GM21737 (cell line): ENCODE measurements around the gene B4GALT7.

Experiments used
- ATAC-seq: cut with Tn5 transposase; IDR thresholded peaks from one replicate; pipeline ENCODE4 v1.9.1; 2021; ENCODE audit warnings: mild to moderate bottlenecking, moderate library complexity; ENCODE audit not compliant: unreplicated experiment

Gene B4GALT7

DNA sequence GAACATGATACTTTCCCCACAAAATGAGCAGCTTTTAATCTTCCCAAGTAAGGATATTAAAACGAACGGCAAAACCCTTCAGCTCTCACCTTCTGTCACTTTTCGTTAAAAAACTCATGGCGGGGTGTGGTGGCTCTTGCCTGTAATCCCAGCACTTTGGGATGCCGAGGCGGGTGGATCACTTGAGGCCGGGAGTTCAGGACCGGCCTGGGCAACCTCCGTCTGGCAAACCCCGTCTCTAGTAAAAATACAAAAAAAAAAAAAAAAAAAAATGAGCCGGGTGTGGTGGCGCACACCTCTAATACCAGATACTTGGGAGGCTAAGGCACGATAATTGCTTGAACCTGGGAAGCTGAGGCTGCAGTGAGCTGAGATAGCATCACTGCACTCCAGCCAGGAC lies 7.0 kb upstream of the B4GALT7 start:
- no peak for ATAC-seq

DNA sequence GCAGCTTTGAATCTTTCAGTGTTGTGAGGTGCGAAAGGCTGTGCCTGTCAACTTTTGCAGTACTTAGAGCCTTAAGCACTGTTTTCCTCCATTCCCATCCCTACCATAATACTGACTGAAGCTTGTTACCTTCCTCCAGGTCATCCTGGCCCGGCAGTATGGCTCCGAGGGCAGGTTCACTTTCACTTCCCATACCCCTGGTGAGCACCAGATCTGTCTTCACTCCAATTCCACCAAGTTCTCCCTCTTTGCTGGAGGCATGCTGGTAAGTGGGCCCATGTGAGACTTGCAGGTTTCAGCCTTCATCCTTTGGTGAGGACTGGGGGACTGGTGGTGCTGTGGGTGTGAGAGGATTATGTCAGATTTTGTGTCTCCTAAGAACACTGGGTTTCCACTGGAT lies 6.4 kb upstream of the B4GALT7 start:
- ATAC-seq = no peak

DNA sequence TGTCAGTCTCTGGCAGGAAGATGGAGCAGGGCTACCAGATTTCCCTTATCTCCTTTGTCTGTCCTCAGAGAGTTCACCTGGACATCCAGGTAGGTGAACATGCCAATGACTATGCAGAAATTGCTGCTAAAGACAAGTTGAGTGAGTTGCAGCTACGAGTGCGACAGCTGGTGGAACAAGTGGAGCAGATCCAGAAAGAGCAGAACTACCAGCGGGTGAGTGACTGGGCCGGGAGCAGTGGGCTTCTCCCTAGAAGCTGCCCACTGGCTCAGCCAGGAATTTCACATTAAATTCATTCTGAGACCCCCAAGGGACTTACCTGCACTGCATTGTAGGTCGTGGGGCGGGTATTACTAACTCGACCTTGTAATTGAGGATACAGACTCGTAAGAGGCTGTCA lies 5.9 kb upstream of the B4GALT7 start:
- no peak for ATAC-seq

DNA sequence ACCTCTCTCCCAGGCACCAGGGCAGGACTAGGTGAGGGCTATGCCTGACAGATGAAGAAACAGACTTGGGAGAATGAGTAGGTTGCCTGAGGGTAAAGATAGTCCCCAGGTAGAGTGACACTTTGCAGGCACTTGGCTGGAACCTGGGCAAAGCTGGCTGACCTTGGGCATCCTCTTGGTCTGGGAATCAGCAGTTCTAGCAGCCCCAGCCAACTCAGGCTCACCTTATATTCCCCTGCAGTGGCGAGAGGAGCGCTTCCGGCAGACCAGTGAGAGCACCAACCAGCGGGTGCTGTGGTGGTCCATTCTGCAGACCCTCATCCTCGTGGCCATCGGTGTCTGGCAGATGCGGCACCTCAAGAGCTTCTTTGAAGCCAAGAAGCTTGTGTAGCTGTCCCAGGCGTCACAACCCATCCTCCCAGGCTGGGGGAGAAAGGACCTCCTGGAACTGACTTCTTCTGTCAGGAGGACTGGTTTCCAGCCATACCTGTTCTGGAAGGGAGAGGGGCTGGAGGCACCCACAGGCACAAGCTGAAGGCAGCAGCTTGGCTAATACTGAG lies 4.8 kb upstream of the B4GALT7 start:
- ATAC-seq = no peak

DNA sequence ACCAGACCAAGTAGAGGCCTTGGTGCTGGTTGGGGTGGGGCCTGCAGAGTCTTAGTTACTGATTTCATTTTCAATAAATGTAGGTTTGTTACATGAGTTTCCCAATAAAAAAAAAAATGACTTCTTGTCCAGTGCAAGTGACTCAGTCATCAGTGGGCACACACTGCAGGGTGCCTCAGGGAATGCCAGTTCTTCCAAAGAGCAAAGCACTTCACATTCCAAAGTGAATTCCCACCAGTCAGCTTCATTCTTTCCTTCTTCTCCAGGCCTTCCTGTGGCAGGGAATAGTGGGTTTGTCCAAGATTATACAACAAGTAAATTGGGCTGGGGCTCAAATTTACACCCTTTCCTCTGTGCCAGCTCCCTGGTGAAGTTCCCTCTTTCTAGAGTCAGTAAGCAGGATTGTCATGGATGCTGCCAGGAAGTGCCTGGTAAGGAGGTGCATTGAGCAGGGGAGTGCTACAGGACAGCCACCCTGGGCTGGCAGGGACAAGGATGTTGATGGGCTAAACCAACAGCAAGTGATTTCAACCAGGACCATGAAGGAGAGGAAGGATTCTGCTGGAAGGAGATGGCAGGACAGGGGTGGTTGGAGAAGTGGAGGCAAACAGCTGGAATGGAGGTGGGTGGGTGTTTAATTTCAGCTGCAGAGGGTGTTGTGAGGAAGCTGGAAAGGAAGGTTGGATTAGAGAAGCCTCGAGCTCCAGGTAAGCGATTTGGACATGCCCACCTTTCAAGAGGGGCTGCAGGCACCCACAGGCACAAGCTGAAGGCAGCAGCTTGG lies 3.7 kb upstream of the B4GALT7 start:
- ATAC-seq = no peak

DNA sequence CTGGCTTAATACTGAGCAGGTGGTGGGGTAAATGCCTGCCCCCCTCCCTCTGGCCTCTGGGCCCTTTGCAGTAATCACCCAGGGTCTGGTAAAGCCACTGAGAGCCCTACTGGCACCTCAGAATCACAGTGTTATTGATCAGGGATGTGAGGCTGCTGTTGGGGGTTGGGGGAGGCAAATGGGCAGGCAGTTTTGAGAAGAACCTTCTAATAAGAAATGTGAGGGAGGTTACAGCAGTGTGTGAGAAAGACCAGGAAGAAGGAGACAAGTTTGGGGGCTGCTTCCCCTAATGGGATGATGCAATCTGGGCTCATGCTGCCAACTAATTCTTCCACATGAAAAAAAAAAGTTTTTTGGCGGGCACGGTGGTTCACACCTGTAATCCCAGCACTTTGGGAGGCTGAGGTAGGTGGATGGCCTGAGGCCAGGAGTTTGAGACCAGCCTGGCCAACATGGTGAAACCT lies 3.1 kb upstream of the B4GALT7 start:
- no peak for ATAC-seq

DNA sequence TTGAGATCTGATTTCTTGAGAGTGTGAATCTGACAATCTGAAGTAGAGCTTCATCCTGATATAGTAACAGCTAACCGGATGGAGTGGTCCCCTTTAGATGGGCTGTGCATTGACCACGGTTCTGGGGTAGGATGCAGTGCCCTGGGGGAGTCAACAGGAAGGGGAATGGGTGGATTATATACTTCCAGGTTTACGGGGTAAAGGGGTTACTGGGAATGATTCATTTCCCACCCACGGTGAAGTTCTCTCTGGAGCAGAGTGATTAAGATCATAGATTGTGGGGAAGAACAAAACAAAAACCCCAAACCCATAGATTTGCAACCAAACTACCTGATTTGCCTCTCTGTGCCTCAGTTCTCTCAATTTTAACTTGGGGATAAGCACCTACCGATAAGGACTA lies 1.5 kb upstream of the B4GALT7 start:
- no peak for ATAC-seq

DNA sequence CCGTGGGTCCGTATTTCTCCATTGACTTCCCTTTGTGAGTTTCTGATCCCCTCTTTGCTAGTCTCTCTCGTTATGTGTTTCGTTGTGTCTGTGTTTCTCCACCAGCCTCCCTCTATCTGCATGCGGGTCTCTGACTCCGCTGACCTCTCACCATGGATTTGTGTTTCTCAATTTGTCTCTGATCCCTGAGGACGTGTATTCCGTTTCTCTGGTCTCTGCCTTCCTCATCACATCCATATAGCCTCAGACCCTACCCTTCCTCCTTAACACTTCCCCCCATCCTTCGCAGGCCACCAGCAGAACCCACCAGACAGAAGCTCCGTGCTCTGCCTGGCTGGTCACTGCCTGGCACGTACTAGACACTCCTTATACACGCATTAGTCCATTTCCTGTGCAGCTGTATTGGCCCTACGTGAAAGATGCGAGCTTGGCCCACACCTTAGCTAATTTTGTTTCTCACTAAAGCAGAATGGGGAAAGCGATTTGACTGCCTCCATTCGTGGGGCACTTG lies 631 bp downstream of the B4GALT7 start:
- ATAC-seq = no peak

DNA sequence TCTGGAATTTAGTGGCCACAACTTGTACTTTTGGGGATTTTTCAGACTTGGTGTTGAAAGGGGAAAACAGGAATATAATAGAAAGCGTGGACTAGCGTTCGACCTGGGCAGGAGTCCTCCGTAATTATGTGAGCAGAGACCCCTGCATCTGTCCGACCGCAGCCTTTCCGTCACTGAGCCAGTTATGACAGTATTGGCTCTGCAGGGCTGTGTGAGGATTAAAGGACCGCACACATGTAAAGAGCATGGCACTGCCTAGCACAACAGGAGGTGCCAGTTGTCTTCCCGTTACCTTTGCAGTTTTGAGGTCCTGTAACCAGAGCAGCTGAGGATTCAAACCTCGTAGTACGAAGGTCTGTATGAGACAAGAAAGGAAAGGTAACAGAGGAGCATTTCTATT lies 1.2 kb downstream of the B4GALT7 start:
- no peak for ATAC-seq

DNA sequence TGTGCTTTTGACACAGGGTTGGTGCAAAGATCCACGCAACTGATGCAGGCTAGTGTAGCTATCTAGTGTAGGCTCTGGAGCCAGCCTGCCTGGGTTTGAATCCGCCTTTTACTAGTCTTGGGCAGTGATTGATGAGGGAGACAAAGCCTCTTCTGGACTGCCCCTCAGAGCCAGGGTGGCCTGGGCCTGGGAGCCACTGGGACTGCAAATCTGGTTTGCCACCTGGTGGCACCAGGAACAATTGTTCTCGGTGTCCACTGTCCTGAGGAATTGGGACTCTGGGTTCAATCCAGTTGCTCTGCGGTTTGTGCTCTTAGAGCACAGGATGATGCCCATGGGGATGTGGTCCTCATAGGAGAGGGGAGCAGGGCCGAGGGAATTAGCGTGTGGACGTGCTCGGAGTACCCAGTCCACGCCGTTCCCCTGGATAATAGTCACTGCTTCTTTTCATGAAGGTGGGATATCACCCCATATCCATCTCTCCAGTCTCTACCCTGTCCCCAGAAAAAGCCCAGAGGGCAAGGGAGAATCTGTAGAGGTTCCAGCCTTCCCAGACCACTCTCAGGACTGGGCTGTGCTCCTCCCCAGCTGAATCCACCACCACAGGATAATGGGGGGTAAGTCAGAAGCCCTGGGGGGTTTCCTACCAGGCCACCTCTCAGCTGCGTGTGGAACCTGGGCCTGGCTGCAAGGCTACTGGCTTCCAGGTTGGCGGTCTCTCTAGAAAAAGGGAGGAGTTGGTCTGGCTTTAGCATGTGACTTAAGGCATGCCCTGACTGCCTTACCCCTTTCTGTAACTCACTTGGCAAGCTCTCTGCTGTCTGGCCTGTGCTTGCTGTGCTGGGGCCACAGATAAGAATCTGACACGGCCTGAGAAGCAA lies 1.9 kb downstream of the B4GALT7 start:
- ATAC-seq = no peak

DNA sequence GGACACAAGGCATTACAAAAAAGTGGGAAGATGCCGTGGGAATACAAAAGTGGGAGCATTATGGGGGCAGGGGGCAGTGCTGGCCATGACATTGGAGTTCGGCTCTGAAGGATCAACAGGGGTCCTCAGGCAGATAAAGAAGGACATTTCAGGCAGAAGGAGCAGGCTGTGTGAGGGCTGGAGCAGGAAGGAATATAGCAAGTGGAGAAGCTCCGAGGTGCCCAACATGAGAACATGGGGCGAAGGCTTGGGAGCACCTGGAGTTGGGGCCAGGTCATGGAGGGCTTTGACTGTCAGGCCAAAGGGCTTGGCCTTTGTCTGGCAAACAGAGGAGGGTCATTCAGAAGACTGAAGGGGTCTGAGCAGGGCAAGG lies 2.5 kb downstream of the B4GALT7 start:
- no peak for ATAC-seq

DNA sequence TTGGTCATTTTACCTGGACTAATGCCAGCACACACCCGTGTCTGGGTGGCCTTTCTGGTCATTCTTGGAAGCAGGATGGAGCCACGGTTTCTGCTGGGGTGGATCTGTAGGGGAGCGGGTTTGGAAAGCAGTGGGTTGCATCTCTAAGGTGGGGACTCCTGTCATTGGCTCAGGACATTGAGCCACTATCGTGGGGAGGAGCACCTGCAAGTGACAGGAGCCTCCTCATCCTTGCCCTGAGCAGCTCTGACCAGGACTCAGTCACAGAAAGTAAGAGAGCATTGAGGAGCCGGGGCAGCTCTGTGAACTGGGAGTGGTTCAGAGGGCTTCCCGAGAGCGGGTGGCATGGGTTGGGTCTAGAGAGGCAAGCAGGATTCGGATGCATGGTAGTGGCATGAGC lies 3.7 kb downstream of the B4GALT7 start:
- ATAC-seq = no peak

DNA sequence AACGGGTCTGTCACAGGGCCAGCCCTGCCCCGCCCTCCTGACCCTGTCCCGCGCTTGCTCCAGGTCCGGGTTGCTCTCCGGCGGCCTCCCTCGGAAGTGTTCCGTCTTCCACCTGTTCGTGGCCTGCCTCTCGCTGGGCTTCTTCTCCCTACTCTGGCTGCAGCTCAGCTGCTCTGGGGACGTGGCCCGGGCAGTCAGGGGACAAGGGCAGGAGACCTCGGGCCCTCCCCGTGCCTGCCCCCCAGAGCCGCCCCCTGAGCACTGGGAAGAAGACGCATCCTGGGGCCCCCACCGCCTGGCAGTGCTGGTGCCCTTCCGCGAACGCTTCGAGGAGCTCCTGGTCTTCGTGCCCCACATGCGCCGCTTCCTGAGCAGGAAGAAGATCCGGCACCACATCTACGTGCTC lies 4.2 kb downstream of the B4GALT7 start:
- no peak for ATAC-seq

DNA sequence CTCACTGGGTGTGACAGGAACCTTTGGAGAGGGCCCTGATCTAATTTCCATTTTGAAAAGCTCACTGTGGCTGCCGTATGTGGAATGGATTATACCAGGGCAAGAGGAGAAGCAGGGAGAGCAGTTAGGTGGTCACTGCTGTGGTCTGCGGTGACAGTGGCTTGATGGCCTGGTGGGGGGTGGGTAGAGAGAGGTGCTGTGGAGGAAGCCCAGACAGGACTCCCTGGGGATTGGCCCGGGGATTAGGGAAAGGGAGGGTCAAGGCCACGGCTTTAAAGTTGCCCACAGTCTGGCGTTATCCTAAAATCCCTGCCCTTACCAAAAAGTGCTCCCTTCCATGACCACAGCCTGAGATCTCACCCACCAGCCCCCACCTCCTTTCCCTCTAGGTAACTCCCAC lies 4.7 kb downstream of the B4GALT7 start:
- no peak for ATAC-seq

DNA sequence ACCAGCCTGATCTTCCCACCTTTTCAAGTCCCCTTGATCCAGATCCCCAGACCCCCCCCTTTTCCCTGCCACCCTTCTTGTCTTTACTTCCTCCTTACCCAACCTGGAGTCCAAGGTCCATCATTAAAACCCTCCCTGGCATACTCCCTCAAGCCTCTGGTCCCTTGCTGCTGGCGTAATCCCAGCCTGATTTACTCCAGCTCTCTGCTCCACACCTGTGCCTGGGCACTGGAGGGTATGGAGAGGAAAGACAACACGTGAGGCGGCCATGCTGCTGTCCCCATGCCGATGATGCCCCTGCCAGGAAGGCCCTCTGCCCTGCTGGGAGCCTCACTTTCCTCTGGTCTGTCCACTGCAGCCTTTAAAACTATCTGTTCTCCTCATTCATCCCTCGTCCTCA lies 5.1 kb downstream of the B4GALT7 start:
- ATAC-seq = no peak

DNA sequence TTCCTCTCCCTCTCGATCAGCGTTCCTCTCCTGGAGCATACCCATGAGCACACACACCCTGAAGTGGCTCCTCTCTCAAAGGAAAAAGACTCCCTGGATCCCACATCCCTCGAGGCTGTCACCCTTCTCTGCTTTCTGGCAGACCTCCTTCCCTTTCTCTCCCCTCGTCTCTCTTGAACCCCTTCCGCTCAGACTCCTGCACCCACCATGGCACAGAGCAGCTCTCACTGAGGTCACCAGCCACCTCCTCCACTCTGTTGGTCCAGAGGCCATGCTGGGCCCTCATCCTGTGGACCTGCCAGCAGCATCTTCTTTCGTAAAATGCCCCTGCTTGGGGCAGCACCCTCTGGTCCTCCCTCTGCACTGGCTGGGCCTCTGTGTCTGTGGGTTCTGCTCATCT lies 5.7 kb downstream of the B4GALT7 start:
- no peak for ATAC-seq

DNA sequence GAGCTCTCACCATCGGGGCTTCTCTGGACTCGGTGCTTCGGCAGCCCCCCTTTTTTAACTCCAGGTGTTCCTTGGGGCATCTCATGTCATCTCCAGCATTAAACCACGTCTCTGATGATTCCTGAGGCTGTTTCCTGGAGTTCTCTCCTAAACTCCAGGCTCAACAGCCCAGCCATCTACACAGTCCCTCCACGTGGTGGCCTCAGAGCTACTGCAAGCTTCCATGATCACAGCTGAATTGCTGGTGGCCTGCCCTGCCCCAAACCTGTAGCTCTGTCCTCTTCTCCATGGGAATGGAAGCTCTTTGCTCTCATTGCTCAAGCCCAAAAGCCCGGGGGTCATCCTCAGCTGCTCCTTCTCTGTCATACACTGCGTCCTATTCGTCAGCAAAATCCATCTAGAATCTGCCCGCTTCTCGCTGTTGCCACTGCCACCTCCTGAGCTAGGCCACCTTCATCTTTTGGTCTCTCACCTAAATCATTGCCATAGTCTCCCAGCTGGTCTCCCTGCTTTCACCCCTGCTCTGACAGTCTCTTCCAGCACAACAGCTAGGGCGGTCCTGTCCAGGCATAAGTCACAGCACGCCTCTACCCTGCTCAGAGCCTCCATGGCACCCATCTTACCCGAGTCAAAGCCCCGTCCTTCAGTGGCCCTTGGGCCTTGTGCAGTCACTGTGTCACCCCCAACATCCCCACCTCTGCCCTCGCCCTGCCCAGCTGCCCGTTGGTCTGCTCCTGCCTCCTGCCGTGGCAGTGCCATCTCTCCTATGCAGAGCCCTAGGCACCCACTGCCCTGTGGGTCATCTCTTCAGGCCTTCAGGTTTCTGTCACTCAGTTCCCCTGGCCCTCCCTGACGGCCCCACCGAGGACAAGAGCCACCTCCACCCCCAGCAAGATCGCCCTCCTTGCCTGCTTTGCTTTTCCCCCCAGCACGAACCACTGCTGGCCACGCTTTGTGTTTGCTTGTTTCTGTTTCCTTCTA lies 6.4 kb downstream of the B4GALT7 start:
- ATAC-seq = no peak

DNA sequence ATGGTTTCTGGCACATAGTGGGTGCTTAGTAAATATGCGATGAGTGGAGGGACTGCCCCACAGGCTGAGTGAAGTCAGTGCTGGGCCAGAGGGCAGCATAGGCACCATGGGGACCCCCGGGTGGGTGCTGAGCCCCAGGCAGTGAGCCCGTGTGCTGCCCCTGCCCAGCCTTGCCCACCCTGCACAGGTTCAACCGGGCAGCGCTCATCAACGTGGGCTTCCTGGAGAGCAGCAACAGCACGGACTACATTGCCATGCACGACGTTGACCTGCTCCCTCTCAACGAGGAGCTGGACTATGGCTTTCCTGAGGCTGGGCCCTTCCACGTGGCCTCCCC lies 7.2 kb downstream of the B4GALT7 start:
- no peak for ATAC-seq

DNA sequence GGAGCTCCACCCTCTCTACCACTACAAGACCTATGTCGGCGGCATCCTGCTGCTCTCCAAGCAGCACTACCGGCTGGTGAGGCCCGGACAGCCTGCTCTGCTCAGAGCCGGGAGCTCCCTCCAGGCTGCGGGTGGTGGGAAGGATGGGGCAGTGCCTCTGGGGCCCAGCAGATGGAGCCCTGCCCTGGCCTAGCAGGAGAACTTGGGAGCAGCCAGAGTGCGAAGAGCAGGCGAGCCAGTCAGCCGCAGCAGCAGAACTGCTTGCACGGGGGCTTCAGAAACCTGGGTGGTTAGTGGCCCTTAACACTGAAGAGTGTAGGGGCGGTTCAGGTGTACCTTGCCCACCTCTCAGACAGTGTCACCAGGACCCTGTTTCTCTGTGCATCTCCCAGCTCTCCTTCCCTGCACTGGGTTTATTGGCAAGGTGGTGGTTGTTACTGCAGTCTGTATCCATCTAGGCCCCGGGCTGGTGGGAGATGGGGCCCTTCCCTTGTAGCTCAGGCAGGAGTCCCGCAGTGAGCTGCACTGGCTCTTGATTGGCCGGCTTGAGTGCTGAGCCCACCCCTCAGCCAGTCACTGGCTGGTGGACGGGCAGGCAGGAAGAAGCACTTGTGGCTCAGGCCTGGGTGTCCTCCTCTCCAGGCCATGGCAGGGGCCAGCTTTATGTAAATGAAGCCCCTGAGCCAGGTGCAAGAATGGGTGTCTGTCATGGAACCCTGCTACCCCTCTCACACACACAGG lies 7.7 kb downstream of the B4GALT7 start:
- ATAC-seq = no peak
